ENCODE results near the gene PLS3. TPM values are rescaled to one million over a fixed set of nuclear protein-coding genes. Genes with fewer than 3 reads are reported as not detected.
"Not testable (repeated sequence)": the region's sequence is repeated elsewhere in the genome, so short reads cannot be mapped to it uniquely, and the experiment has no call there.

Gene PLS3
- polyA plus RNA-seq, 12 donors, result 61.9 to 140 (median 103) TPM; not detected in 1

DNA sequence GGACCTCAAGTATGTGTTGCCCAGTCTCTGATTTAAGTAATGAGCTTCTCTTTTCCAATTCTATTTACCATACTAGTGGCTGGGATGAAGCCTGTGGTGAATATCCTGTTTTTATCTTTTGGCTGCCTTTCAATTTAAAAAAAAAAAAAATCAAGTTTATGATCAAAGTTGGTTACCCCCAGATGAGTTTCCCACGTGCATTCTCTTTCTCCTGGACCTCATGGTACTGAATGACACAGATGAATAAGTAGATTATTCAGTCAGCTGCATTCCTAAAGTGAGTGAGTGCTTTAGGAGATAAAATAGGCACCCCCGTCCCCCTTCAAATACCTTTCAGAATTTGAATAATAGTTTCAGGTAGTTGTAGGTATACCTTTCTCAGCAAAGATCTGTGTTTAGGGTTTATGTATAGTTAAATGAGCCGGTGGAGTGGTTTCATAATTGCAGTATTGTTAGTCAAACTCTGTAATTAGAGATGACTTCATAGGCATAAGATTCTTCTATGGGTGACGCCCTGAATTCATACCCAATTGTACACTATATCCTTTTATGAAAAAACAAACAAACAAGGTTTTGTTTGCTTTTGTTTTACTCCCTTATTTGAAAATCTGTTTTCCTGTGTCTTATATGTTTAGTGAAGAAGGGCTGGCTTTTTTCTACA is 41.9 kb downstream of the PLS3 start:
- DNase-seq, result no peak

GRCh38 chrX:115603534-115604074 is 42.6 kb downstream of the PLS3 start:
- no peak for DNase-seq

- DNase-seq, result no peak
Measured at GRCh38 chrX:115606861-115607260, 45.9 kb downstream of the PLS3 start.

- no peak for DNase-seq
Measured at GRCh38 chrX:115609621-115610020, 48.6 kb downstream of the PLS3 start.

DNA sequence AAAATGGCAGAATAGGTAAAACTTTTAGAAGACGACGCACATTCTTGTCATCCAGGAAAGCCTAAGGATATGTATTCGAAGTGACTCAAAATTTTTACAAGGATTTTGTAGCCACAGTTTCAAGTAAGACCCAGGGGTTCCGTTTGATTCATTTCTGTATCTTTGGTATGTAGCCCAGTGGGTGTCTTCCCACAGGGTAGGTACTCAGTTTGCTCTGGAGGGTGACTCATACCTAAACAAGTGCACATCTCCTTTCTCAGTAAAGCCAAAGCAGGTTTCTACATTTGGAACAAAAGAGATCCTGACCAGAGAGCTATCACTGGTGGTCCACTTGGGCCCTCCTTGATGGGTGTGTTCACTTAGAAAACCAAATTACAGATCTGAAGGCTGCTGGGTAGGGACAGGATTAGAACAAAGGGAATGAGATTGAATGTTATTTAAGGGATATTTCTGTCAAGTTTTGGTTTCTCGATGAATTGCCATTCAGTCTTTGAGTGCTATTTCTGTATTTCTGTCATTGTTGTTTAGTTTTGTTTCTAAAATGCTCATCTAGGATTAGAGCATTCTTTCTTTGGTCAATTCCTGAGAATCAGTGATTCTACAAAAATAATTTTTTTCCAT is 56.1 kb downstream of the PLS3 start:
- DNase-seq, result no peak

GRCh38 chrX:115622534-115622933 is 61.6 kb downstream of the PLS3 start:
- DNase-seq, result no peak

DNA sequence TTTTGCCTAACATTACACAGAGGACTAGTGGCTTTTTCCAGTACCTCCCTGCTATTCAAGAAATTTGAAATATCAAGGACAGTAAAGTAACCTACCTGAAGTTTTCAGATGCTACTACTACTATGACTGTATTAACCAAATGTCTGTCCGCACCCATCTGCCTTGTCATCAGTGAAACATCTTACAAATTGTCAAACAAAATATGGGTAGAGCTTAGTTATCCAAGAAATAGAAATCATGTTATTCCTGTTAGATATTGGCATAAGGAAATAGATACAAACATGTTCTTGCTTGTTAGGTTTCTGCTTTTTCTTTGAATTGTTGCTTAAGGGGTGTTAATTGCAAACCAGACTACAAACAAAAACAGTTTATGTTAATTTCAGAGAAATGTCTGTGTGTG is 63.9 kb downstream of the PLS3 start:
- DNase-seq, result no peak

DNA sequence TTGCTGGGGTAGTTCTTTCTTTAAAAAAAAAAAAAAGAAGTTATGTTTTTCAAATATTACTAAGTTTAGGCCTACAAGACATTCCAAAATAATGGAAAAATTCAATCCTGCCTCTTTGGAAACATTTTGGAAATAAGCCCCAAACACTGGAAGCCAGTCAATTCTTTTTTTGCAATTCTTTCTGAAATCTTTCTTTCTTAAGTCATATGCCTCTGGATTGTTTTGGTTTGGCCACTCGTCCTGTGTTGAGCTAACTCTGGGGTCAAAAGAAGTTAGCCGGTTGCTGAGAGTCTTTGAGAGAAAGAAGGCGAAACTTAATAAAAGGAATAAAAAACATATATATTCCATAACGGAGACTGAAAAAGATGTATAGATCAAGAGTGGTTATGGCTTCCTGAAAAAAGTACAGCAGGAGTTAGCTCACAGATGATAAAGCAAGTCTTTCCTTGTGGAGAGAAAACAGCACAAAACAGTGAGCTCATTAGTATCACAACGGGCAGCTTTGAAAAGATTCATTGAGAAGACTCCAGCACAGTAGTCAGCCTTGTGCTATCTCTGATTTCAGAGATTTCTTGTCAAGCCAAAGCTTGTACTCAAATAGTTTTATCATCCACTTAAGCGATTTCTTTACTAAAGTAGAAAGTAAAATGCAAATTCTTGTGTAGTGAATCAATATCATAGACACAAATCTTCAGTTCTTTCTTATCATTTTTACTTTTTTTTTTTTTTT is 64.8 kb downstream of the PLS3 start:
- peak; percentile 69 for DNase-seq

- no peak for DNase-seq
Measured at GRCh38 chrX:115630204-115630603, 69.2 kb downstream of the PLS3 start.

GRCh38 chrX:115632455-115632854 is 71.5 kb downstream of the PLS3 start:
- DNase-seq, result no peak

DNA sequence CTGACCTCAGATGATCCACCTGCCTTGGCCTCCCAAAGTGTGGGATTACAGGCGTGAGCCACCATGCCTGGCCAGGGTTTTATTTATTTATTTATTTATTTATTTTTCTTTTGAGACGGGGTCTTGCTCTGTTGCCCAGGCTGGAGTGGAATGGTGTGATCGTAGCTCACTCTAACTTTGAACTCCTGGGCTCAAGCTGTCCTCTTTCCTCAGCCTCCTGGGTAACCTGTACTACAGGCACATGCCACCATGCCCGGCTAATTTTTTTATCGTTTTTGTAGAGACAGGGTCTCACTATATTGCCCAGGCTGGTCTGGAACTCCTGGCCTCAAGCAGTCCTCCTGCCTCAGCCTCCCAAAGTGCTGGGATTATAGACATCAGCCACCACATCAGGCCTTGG is 72.4 kb downstream of the PLS3 start:
- not testable (repeated sequence) for DNase-seq

DNA sequence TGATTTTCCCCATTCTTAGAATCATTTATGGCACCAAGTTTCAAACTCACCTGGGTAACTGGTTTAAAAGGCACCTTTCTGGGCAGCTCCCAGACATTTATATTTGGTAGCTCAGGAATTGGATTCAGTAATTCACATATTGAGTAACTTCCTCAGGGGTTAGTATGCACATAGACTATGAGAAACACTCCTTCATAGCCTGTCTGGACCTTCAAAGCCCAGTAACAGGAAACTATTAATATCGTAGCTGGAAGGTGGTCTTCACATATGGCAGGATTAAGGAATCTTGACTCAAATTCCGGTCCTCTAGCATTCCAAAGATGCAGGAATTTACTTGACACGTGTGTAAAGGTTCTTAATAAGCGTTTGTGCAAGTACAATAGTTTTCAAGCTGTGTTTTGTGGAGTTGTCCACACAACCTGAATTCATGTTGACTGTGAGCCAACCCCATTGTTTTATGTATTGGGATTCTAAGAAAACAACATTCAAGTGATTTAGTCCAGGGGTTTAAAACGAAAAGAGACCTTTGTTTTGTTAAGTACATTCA is 78.4 kb downstream of the PLS3 start:
- no peak for DNase-seq

GRCh38 chrX:115642311-115642710 is 81.3 kb downstream of the PLS3 start:
- DNase-seq, result no peak

DNA sequence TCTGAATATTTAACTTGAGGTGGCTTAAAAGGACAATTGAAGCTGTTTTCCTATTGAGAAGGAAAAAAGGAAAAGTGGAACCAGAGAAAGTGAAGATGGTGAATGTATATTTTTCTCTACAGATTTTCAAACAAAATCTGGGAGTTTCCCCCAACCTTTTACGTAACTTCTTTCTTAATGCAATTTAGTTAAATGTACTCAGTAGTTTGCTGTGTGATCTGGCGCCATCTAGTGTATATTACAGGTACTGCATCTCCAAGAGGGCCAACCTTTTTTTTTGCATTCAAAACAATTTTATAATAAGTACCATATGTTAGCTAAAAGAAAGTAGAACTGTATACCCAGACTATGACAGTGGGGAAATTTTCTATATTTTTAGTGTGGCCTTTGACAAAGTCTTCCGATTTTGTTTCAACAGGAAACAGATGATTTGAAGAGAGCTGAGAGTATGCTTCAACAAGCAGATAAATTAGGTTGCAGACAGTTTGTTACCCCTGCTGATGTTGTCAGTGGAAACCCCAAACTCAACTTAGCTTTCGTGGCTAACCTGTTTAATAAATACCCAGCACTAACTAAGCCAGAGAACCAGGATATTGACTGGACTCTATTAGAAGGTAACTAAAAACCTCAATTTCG is 82.0 kb downstream of the PLS3 start:
- DNase-seq, result peak; percentile 91

- DNase-seq, result not testable (repeated sequence)
Measured at GRCh38 chrX:115644397-115644796, 83.4 kb downstream of the PLS3 start.

DNA sequence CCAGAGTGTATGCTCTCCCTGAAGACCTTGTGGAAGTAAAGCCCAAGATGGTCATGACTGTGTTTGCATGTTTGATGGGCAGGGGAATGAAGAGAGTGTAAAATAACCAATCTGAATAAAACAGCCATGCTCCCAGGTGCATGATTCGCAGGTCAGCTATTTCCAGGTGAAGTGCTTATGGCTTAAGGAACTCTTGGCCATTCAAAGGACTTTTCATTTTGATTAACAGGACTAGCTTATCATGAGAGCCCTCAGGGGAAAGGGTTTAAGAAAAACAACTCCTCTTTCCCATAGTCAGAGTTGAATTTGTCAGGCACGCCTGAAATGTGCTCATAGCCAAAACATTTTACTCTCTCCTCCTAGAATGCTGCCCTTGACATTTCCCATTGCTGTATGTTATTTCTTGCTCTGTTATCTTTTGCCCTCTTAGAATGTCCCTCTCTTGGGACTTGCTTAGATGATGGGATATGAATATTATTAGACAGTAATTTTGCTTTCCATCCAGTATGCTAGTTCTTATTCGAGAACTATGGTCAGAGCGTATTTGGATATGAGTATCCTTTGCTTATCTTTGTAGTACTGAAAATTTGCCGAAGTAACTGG is 88.6 kb downstream of the PLS3 start:
- DNase-seq, result no peak

- DNase-seq, result no peak
Measured at GRCh38 chrX:115650449-115650848, 89.5 kb downstream of the PLS3 start.

GRCh38 chrX:115650916-115651315 is 89.9 kb downstream of the PLS3 start:
- no peak for DNase-seq

DNA sequence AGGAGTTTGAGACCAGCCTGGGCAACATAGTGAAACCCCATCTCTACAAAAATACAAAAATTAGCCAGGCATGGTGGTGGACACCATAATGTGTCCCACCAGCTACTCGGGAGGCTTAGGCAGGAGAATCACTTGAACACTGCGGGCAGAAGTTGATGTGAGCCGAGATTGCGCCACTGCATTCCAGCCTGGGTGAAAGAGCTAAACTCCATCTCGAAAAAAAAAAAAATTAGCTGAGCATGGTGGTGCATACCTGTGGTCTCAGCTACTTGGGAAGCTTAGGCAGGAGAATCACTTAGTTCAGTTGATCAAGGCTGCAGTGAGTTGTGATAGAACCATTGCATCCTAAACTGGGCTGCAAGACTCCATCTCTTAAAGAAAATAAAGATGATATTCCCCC is 91.2 kb downstream of the PLS3 start:
- no peak for DNase-seq

- no peak for DNase-seq
Measured at GRCh38 chrX:115665122-115665521, 104.1 kb downstream of the PLS3 start.

DNA sequence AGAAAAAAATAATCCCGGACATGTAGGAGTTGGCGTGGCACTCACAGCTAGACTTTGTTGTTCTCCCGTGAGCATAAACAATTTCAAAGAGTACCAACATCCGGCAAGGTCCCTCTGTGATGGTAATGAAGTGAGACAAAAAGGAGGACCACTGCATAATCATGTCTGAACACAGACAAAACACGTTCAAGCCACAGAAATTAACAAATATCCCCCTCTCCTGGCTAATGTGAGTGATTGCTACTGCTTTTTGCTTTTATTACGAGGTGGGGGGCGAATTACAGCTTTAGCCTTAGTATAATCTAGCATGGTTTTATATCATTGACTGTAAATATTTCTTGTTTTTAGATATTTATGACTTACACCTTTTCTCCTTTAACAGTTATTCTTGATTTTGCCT is 118.5 kb downstream of the PLS3 start:
- DNase-seq, result peak; percentile 12

GRCh38 chrX:115687595-115687994 is 126.6 kb downstream of the PLS3 start:
- no peak for DNase-seq

Measured in muscle of arm (tissue), 12 donors.